K562 (cell line): Measurements from ENCODE around the gene PSMD13. TPM values are rescaled to one million over a fixed set of nuclear protein-coding genes. Genes with fewer than 3 reads are reported as not detected.

Experiments used
- ATAC-seq: fragments of 200-7000 bp; cut with Tn5 transposase; 3 replicates; pipeline ENCODE4 v1.9.1; 2020; ENCODE audit warnings: moderate library complexity
- BruUV-seq: library from RNA; stranded (reverse); fragments of 400-500 nt; replicated peaks from 2 replicates; lab custom pipeline; 2021; lab: Mats Ljungman, UMichigan
- CTCF ChIA-PET: fragments of 300-600 bp; formaldehyde crosslinking; extraction: SDS; loops from one replicate; lab custom pipeline; 2021; ENCODE audit warnings: low intra/inter-chr PET ratio; lab: Yijun Ruan, JAX
- POLR2A ChIA-PET: fragments of 300-600, 350-650 bp; sonication (Branson Sonifier 250); formaldehyde crosslinking; extraction: SDS; loops from one replicate; lab custom pipeline; 2021; ENCODE audit warnings: antibody characterized with exemption, inconsistent platforms; lab: Yijun Ruan, JAX
- DNase-seq, 4 experiments: peaks; one replicate each; pipeline versions ENCODE4 v3.0.0 to v3.0.0-alpha.2; 2011 to 2018; ENCODE audit warnings: low spot score in 3 of 4, mixed read lengths in 3 of 4; ENCODE audit errors: extremely low read depth in 1 of 4
- FAIRE-seq: peaks from 2 replicates; lab custom pipeline; 2011; peaks lifted over from hg19 to GRCh38; lab: Jason Lieb, UNC
- H2AFZ ChIP-seq: 2 replicates; pipeline ENCODE4 v1.6.0; 2011; ENCODE audit warnings: low read depth, low read length, control low read depth, inconsistent platforms
- H3K27ac ChIP-seq: fragments of 200-600 bp; 3 replicates; pipeline ENCODE4 v1.8.0; 2011; ENCODE audit warnings: low read depth, mild to moderate bottlenecking, control low read depth, inconsistent platforms, low read length, moderate library complexity, mixed read lengths; ENCODE audit errors: extremely low read depth
- H3K27me3 ChIP-seq, 2 experiments: fragments of 300-600 bp in 1 of 2; 2 replicates in 1 of 2; 3 replicates in 1 of 2; pipeline versions ENCODE4 v1.6.0 to v1.8.0; 2011; ENCODE audit warnings: inconsistent platforms in 2 of 2, low read length in 2 of 2, mild to moderate bottlenecking in 1 of 2, mixed read lengths in 1 of 2, moderate library complexity in 1 of 2; ENCODE audit not compliant: control insufficient read depth in 2 of 2, insufficient read depth in 2 of 2
- H3K36me3 ChIP-seq: fragments of 300-600 bp; 3 replicates; pipeline ENCODE4 v1.8.0; 2011; ENCODE audit warnings: mild to moderate bottlenecking, low read length, inconsistent platforms; ENCODE audit not compliant: control insufficient read depth, insufficient read depth
- H3K4me1 ChIP-seq, 2 experiments: fragments of 200-600 bp in 1 of 2; replicated peaks in 1 of 2; 2 replicates in 1 of 2; 3 replicates in 1 of 2; pipeline versions ENCODE4 v1.5.1 to v1.8.0; 2011; ENCODE audit warnings: inconsistent platforms in 2 of 2, low read length in 2 of 2, mild to moderate bottlenecking in 1 of 2, mixed read lengths in 1 of 2, moderate library complexity in 1 of 2; ENCODE audit not compliant: control insufficient read depth in 2 of 2, insufficient read depth in 2 of 2
- H3K4me2 ChIP-seq: 2 replicates; pipeline ENCODE4 v1.6.1; 2011; ENCODE audit warnings: low read length, control low read depth, inconsistent platforms, mixed read lengths; ENCODE audit not compliant: insufficient read depth
- H3K4me3 ChIP-seq: fragments of 200-600 bp; sonication (generic), shearing (Covaris generic); 2 replicates; pipeline ENCODE4 v1.5.1; 2016; ENCODE audit warnings: control low read depth, inconsistent platforms
- H3K79me2 ChIP-seq: fragments of 200-600 bp; 3 replicates; pipeline ENCODE4 v1.8.0; 2011; ENCODE audit warnings: low read length, inconsistent platforms; ENCODE audit not compliant: control insufficient read depth, insufficient read depth
- H3K9ac ChIP-seq, 2 experiments: 2 replicates each; pipeline versions ENCODE4 v1.6.0 to v1.6.1; 2011; ENCODE audit warnings: low read depth in 2 of 2, low read length in 2 of 2, control low read depth in 1 of 2, inconsistent platforms in 1 of 2, mild to moderate bottlenecking in 1 of 2, mixed read lengths in 1 of 2; ENCODE audit not compliant: insufficient read depth in 1 of 2
- H3K9me1 ChIP-seq: one replicate; pipeline ENCODE4 v1.6.0; 2011; ENCODE audit warnings: inconsistent platforms, mild to moderate bottlenecking, low read length, moderate library complexity; ENCODE audit not compliant: control insufficient read depth, insufficient read depth
- H3K9me3 ChIP-seq: replicated peaks from 2 replicates; pipeline ENCODE4 v1.5.1; 2011; ENCODE audit warnings: low read depth, low read length, inconsistent platforms; ENCODE audit not compliant: control insufficient read depth, insufficient read depth
- H4K20me1 ChIP-seq: replicated peaks from 2 replicates; pipeline ENCODE4 v1.6.1; 2011; ENCODE audit warnings: low read length, inconsistent platforms, mixed read lengths; ENCODE audit not compliant: control insufficient read depth, insufficient read depth
- CBX5 ChIP-seq: IDR thresholded peaks from 2 replicates; pipeline ENCODE4 v1.6.1; 2014; ENCODE audit warnings: low read depth, borderline replicate concordance
- CSDE1 ChIP-seq, 2 experiments: fragments of 450-650 bp; IDR thresholded peaks; 2 replicates each; pipeline ENCODE4 v1.6.1; 2016; ENCODE audit warnings: mild to moderate bottlenecking in 1 of 2
- EGR1 ChIP-seq: fragments of 450-650 bp; conservative IDR thresholded peaks from 2 replicates; pipeline ENCODE4 v1.6.1; 2017; ENCODE audit warnings: mild to moderate bottlenecking
- PURB ChIP-seq: sonication (generic); formaldehyde crosslinking; IDR thresholded peaks from 2 replicates; pipeline ENCODE4 v1.9.0; 2021; ENCODE audit warnings: low read depth, mild to moderate bottlenecking, missing genetic modification reagents
- ZNF263 ChIP-seq: sonication (generic); formaldehyde crosslinking; IDR thresholded peaks from 2 replicates; pipeline ENCODE4 v1.8.0; 2022; ENCODE audit warnings: mild to moderate bottlenecking, missing genetic modification reagents, borderline replicate concordance
- ZNF395 ChIP-seq: fragments of 200-800 bp; sonication (Bioruptor generic); IDR thresholded peaks from 2 replicates; pipeline ENCODE4 v1.6.1; 2017; ENCODE audit warnings: missing genetic modification characterization, missing compliant biosample characterization
- WGBS: fragments of 100-300 bp; shearing (Covaris generic); methylation state at CpG from one replicate; pipeline ENCODE4 v1.1.6; 2016; ENCODE audit warnings: low coverage, mixed read lengths; ENCODE audit not compliant: insufficient coverage; ENCODE audit errors: missing lambda C conversion rate; 5-methylcytosine and 5-hydroxymethylcytosine counted together
- in situ Hi-C: fragments of 300-500 bp; cut with MboI; formaldehyde crosslinking; loops from 4 replicates; pipeline ENCODE4 v1.15.0; 2018; ENCODE audit warnings: inconsistent platforms, mixed read lengths
- intact Hi-C: fragments of 100-400 bp; cut with micrococcal nuclease; formaldehyde crosslinking; loops from 2 replicates; pipeline ENCODE4 v1.14.2; 2022
- polyA plus RNA-seq, 8 experiments: library from polyadenylated mRNA; depleted of rRNA in 4 of 8; stranded (reverse) in 5 of 8; unstranded in 3 of 8; fragments of >200 nt; fragmentation: Nextera tagmentation in 2 of 8; fragmentation: Illumina TruSeq in 1 of 8; extraction: Ambion mirVana in 2 of 8; extraction: Trizol in 1 of 8; gene quantifications; 2 replicates each; pipeline versions ENCODE4 v1.2.1 to v1.2.3, GENCODE V29; 2011 to 2014; ENCODE audit warnings: inconsistent platforms in 1 of 8, missing spikeins in 1 of 8
- total RNA-seq, 7 experiments: library from RNA; depleted of rRNA in 6 of 7; stranded (reverse); fragments of >200 nt in 6 of 7; fragmentation: Illumina TruSeq in 2 of 7; extraction: Trizol in 2 of 7; gene quantifications; 2 replicates each; pipeline versions ENCODE4 v1.2.1 to v1.2.3, GENCODE V29; 2011 to 2021; ENCODE audit warnings: low replicate concordance in 1 of 7
- TF ChIP-seq, protein P1 (sequence below), 3 experiments: fragments of 200-800 bp in 1 of 3; sonication (Bioruptor generic) in 1 of 3; sonication (generic) in 1 of 3; formaldehyde crosslinking in 1 of 3; IDR thresholded peaks; 2 replicates each; pipeline versions ENCODE4 v1.6.1 to v1.8.0; 2016 to 2022; ENCODE audit warnings: mild to moderate bottlenecking in 2 of 3, missing compliant biosample characterization in 2 of 3, missing genetic modification characterization in 2 of 3, missing genetic modification reagents in 1 of 3
- TF ChIP-seq, protein P2 (sequence below): fragments of 250-450 bp; sonication (Bioruptor Pico); IDR thresholded peaks from 2 replicates; pipeline ENCODE4 v1.4.0; 2020; ENCODE audit warnings: mild to moderate bottlenecking, moderate library complexity

The PSMD13 gene
- total and polyA plus RNA-seq, 9 of the 15 experiments (the other 6 are each of a cell fraction or from before 2014, with no cell fraction given): 185 to 383 (median 267) TPM

DNA sequence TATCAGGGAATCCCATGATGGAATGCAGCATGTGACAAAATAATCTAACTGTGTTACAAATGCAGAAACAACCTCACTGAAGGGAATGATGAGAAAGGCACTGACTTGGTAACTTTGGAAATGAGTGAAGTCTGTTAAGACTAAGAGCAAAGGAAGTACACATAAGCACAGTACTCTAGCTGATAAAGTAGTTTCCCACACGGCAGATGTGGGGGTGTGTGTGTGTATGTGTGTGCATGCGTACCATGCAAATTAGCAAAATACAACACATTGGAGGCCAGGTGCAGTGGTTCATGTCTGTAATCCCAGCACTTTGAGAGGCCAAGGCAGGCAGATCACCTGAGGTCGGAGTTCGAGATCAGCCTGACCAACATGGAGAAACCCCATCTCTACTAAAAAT lies 24.8 kb downstream of the PSMD13 start (continued):
- TF ChIP-seq ZNF395 (no peak), CSDE1 (IDR thresholded peaks at IDR 0.05) (no peak)

GRCh38 chr11:266676-267439 lies 30.1 kb downstream of the PSMD13 start:
- Histone ChIP-seq H4K20me1 (no peaks in the 10 kb centered on the region), H2AFZ (peak overlapping the region; percentile 81), H3K36me3 (no peaks in the 10 kb centered on the region), H3K79me2 (peaks cover 10% of the 10 kb centered on the region; the same call in 1 of the 3 replicates), H3K9me1 (no peaks in the 10 kb centered on the region), H3K4me1 (peaks cover 19 to 27% of the 10 kb centered on the region in 2 experiments; a peak in 4 of 5 replicates), H3K27ac (no peak overlapping the region), H3K9me3 (peaks cover 8% of the 10 kb centered on the region), H3K4me2 (peak overlapping the region; percentile 51; the same call in 1 of the 2 replicates)
- FAIRE-seq (no peak), ATAC-seq (no peak), DNase-seq (peak; percentile 52 to 89 (median 84))
- POLR2A ChIA-PET: interaction anchor here (0.5 to 3.4 kb wide), 7 partner anchors 9 to 427 kb away, joined by 3 to 14 read pairs (median 5); partner anchors contain the start of gene NLRP6
- CTCF ChIA-PET: no interaction called here
- TF ChIP-seq EGR1 (0 out of 2 replicates have a peak, but pooled peaks have one; percentile 23), CBX5 (peak; percentile 73; the same call in 1 of the 2 replicates), PURB (no peak), ZNF263 (CRISPR knock-in tag) (peak; percentile 97)
- TF ChIP-seq, protein P1, sequence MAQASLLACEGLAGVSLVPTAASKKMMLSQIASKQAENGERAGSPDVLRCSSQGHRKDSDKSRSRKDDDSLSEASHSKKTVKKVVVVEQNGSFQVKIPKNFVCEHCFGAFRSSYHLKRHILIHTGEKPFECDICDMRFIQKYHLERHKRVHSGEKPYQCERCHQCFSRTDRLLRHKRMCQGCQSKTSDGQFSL (CRISPR knock-in tag; IDR thresholded peaks at IDR 0.05): no peak
- TF ChIP-seq, protein P1 (tag; IDR thresholded peaks at IDR 0.05): 0 out of 4 replicates have a peak, but pooled peaks of 1 of the 2 experiments have one; percentile 30
- TF ChIP-seq, protein P2, sequence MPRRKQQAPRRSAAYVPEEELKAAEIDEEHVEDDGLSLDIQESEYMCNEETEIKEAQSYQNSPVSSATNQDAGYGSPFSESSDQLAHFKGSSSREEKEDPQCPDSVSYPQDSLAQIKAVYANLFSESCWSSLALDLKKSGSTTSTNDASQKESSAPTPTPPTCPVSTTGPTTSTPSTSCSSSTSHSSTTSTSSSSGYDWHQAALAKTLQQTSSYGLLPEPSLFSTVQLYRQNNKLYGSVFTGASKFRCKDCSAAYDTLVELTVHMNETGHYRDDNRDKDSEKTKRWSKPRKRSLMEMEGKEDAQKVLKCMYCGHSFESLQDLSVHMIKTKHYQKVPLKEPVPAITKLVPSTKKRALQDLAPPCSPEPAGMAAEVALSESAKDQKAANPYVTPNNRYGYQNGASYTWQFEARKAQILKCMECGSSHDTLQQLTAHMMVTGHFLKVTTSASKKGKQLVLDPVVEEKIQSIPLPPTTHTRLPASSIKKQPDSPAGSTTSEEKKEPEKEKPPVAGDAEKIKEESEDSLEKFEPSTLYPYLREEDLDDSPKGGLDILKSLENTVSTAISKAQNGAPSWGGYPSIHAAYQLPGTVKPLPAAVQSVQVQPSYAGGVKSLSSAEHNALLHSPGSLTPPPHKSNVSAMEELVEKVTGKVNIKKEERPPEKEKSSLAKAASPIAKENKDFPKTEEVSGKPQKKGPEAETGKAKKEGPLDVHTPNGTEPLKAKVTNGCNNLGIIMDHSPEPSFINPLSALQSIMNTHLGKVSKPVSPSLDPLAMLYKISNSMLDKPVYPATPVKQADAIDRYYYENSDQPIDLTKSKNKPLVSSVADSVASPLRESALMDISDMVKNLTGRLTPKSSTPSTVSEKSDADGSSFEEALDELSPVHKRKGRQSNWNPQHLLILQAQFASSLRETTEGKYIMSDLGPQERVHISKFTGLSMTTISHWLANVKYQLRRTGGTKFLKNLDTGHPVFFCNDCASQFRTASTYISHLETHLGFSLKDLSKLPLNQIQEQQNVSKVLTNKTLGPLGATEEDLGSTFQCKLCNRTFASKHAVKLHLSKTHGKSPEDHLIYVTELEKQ (CRISPR knock-in tag): no peak
- TF ChIP-seq, all 486 proteins: peak for 4
- Histone ChIP-seq H3K4me3 (no peak overlapping the region), H3K27me3 (no peaks in the 10 kb centered on the region), H3K9ac (no peak overlapping the region)
- intact Hi-C loops: loop anchor here (5.0 kb wide), 2 partner anchors 45 to 85 kb away; partner anchors contain the start of gene IFITM1
- BruUV-seq: no TSS peak
- in situ Hi-C loops: no loop called here
- WGBS: 94% methylated on average over 4 of the region's 13 CpGs
